Skeletal muscle cell (primary cell): ENCODE data around the gene TMEM88.

Experiments
- DNase-seq: peaks from one replicate; pipeline ENCODE4 v3.0.0-alpha.2; 2010; ENCODE audit warnings: low read depth
- H3K4me3 ChIP-seq: 2 replicates; pipeline ENCODE4 v1.5.1; 2011; ENCODE audit warnings: low read depth, mild to moderate bottlenecking, control low read depth, low read length, moderate library complexity

TMEM88 gene

DNA sequence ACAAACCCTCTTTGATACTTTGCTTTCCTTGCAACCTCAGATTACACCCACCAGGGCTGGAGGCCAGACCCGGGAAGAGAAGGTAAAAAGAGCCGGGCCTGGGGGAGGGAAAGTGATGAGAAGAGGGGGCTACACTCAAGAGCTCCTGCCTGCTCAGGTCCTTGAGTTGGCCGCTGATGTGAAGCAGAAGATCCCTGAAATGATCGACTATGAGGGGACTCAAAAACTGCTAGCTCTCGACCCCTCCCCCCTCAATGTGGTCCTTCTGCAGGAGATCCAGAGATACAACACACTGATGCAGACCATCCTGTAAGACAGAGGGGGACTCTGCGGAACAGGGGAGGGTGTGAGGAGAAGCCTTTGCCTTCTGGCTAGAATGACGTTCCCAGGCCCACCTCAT is 23.6 kb upstream of the TMEM88 start:
- H3K4me3 ChIP-seq: no peak overlapping the region
- DNase-seq: no peak

- H3K4me3 ChIP-seq: no peak overlapping the region
- DNase-seq: no peak
Observed at GRCh38 chr17:7832431-7832830, 22.4 kb upstream of the TMEM88 start.

GRCh38 chr17:7833011-7833794 is 21.7 kb upstream of the TMEM88 start:
- H3K4me3 ChIP-seq: peak overlapping the region; percentile 78
- DNase-seq: no peak

- DNase-seq: no peak
- peak within 1 kb of the TSS; percentile 78 for H3K4me3 ChIP-seq
Observed at GRCh38 chr17:7833795-7834541, 20.9 kb upstream of the TMEM88 start, which contains the start of gene KDM6B. TSS of gene KDM6B (plus strand) at chr17:7834217. CDS start at chr17:7845555, 11,338 bp downstream.

DNA sequence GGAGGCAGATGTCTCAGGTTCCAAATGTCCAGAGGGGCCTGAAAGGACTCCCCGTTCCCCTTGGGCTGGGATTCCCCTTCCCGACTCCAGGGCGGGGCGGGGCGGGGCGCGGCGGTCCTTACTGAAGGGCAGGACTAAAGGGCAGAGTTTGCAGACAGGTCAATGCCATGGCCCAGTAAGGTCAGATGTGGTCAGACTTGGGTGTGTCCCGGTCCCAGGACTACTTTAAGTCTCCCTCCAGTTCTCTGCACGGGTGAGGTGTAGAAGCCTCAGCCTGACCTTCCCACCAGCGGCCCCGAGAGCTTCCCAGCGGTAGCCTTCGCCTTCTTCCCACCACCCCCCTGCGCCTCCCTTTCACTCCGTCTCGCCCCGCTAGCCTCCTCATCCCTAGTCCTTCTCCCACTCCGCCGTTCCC is 20.3 kb upstream of the TMEM88 start:
- DNase-seq: no peak
- H3K4me3 ChIP-seq: peak overlapping the region; percentile 78

DNA sequence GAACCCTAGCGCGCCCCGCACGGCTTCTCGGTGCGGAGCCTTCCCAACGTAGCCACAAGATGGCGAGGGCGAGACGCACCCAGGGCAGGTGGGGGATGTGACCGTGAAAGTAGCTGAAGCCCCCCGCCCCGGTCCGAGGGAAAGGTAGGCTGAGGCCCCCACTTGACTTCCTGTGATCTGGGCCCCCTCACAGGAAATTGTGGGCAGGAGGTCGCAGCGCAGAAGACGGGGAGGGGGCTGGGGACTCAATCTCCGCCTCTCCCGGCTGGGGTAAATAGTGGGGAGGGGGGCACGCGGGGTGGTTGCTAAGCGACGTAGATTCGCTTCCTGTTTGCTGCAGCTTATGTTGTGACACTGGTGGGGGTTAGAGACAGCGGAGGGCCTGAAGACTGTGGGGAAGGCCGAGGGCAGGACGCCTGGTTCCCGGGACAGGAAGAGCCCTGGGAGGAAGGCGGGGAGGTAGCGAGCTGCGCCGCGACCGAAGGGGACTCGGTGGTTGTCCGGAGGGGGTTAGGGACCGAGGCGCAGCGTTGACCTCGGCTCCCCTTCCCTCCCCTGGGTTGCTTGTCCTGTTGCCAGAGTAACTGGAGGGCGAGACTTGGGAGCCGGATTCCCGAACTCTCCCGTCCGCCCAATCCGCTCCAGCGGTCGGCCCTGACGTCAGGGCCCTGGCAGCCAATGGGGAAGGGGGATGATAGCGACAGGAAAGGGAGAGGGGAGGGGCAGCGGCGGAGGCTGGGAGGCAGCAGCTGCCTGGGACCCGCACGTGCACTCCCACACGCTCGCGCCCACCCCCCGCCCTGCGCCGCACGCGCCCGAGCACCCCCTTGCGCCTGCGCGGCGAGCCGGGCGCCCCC is 19.7 kb upstream of the TMEM88 start:
- peak; percentile 97 for DNase-seq
- peak overlapping the region; percentile 78 for H3K4me3 ChIP-seq

GRCh38 chr17:7835814-7836595 is 18.9 kb upstream of the TMEM88 start:
- no peak for DNase-seq
- H3K4me3 ChIP-seq: peak overlapping the region; percentile 78

GRCh38 chr17:7836596-7837407 is 18.1 kb upstream of the TMEM88 start:
- peak; percentile 84 for DNase-seq
- H3K4me3 ChIP-seq: peak overlapping the region; percentile 78

- DNase-seq: no peak
- peak overlapping the region; percentile 78 for H3K4me3 ChIP-seq
Observed at GRCh38 chr17:7837408-7838088, 17.3 kb upstream of the TMEM88 start.

GRCh38 chr17:7838090-7839075 is 16.5 kb upstream of the TMEM88 start:
- peak overlapping the region; percentile 78 for H3K4me3 ChIP-seq
- DNase-seq: no peak

DNA sequence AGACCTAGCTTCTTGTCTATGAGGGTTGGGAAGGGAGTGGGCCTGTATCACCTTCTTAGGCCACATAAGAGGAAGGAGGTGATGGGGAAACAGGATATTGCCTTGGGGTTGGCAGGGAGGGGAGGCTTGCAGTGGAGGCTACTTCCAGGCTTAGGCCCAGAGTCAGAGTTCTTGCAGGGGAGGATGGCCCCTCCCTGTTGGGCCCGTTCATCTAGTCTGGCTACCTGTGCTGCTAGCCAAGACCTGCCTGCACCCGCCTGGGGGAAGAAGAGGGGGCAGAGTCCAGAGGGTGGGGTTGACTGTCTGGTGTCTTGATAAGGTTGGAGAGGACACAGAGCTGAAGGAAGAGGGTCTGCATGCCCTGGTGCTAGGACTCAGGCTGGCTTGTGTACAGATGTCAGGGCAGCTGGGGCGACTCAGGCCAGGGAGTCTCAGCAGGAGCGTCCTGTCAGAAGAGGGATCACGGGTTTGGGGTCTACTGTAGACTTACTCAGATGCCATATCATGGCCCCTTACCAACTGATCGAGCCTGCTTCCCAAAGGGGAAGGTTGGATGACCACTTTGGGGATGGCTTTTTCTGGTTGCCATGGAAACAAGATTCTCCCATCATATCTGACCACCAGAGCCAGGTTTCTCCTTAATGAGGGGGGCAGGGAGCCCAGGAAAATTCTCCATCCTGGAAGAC is 15.5 kb upstream of the TMEM88 start:
- no peak for DNase-seq
- peak overlapping the region; percentile 78 for H3K4me3 ChIP-seq

- DNase-seq: no peak
Observed at GRCh38 chr17:7839876-7840261, 15.0 kb upstream of the TMEM88 start.

GRCh38 chr17:7840441-7840840 is 14.4 kb upstream of the TMEM88 start:
- H3K4me3 ChIP-seq: no peak overlapping the region
- no peak for DNase-seq

More at GRCh38 chr17:7839876-7840261, 15.0 kb upstream of the TMEM88 start:
- no peak overlapping the region for H3K4me3 ChIP-seq

DNA sequence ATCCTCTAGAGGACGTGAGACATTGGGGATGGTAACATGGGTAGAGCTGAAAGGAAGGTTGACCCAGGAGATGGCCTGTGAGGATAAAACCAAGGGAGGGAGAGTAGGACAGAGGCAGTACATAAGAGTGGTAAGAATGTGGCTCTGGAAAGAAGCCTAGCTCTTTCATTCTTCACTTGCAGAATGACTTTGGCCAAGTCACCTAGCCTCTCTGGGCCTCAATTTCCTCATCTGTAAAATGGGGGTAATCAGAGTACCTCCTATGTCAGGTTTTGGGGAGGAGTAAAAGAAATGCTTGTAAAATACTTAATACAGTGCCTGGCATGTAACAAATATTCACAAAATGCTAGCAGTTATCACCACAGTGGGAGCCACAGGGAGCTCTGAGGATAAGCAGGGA is 14.0 kb upstream of the TMEM88 start:
- H3K4me3 ChIP-seq: no peak overlapping the region

GRCh38 chr17:7841396-7841914 is 13.4 kb upstream of the TMEM88 start:
- peak; percentile 77 for DNase-seq
- H3K4me3 ChIP-seq: peak overlapping the region; percentile 71

More for the DNA sequence above, 14.0 kb upstream of the TMEM88 start:
- no peak for DNase-seq

- DNase-seq: no peak
- peak overlapping the region; percentile 71 for H3K4me3 ChIP-seq
Observed at GRCh38 chr17:7841915-7842379, 12.9 kb upstream of the TMEM88 start.
